WTC11 (cell line): Measurements from ENCODE around the gene PNPLA8. TPM values are rescaled to one million over a fixed set of nuclear protein-coding genes. Genes with fewer than 3 reads are reported as not detected.

ENCODE experiments used
- ATAC-seq: fragments of 200-7000 bp; cut with Tn5 transposase; 2 replicates; pipeline ENCODE4 v1.10.0; 2021; ENCODE audit warnings: mild to moderate bottlenecking, moderate library complexity
- CTCF ChIA-PET: fragments of 300-600 bp; sonication (Branson Sonifier 250); formaldehyde crosslinking; loops from one replicate; lab custom pipeline; 2021; ENCODE audit warnings: antibody characterized with exemption; lab: Charles Lee
- POLR2A ChIA-PET: fragments of 350-600 bp; sonication (Branson Sonifier 250); formaldehyde crosslinking; loops from one replicate; lab custom pipeline; 2021; ENCODE audit warnings: antibody characterized with exemption; lab: Charles Lee
- DNase-seq: peaks from one replicate; pipeline ENCODE4 v3.0.0; 2021; ENCODE audit warnings: low spot score
- H3K27ac Mint-ChIP-seq: 2 replicates; pipeline ENCODE4 v1.8.0; 2021; ENCODE audit warnings: mixed read lengths
- H3K27me3 Mint-ChIP-seq: 2 replicates; pipeline ENCODE4 v1.8.0; 2021; ENCODE audit warnings: low read depth, mild to moderate bottlenecking, moderate library complexity, mixed read lengths
- H3K36me3 Mint-ChIP-seq: 2 replicates; pipeline ENCODE4 v1.8.0; 2021; ENCODE audit warnings: mixed read lengths
- H3K4me1 Mint-ChIP-seq: 2 replicates; pipeline ENCODE4 v1.8.0; 2022; ENCODE audit warnings: mixed read lengths
- H3K4me3 Mint-ChIP-seq: 2 replicates; pipeline ENCODE4 v1.8.0; 2021; ENCODE audit warnings: mild to moderate bottlenecking, moderate library complexity, mixed read lengths
- H3K9me3 Mint-ChIP-seq: 2 replicates; pipeline ENCODE4 v1.8.0; 2021; ENCODE audit warnings: mixed read lengths
- ESRRA ChIP-seq: sonication (generic); formaldehyde crosslinking; IDR thresholded peaks from 2 replicates; pipeline ENCODE4 v1.8.1; 2022; ENCODE audit warnings: mild to moderate bottlenecking, missing genetic modification reagents, borderline replicate concordance
- JAZF1 ChIP-seq: fragments of 250-450 bp; sonication (Bioruptor Pico); IDR thresholded peaks from 2 replicates; pipeline ENCODE4 v1.9.0; 2021; ENCODE audit warnings: moderate library complexity, mild to moderate bottlenecking, inconsistent platforms
- JUN ChIP-seq: sonication (generic); formaldehyde crosslinking; IDR thresholded peaks from 2 replicates; pipeline ENCODE4 v1.8.0; 2023; ENCODE audit warnings: mild to moderate bottlenecking, missing genetic modification reagents
- KAT7 ChIP-seq: sonication (generic); formaldehyde crosslinking; IDR thresholded peaks from 2 replicates; pipeline ENCODE4 v1.8.1; 2023; ENCODE audit warnings: missing genetic modification reagents, mild to moderate bottlenecking, borderline replicate concordance
- MXD4 ChIP-seq: fragments of 250-450 bp; sonication (Bioruptor Pico); IDR thresholded peaks from 2 replicates; pipeline ENCODE4 v1.8.0; 2021; ENCODE audit warnings: mild to moderate bottlenecking, moderate library complexity, borderline replicate concordance
- SOX15 ChIP-seq: fragments of 250-450 bp; sonication (Bioruptor Pico); IDR thresholded peaks from 2 replicates; pipeline ENCODE4 v1.9.0; 2021; ENCODE audit warnings: mild to moderate bottlenecking
- TEAD4 ChIP-seq: sonication (generic); formaldehyde crosslinking; IDR thresholded peaks from 2 replicates; pipeline ENCODE4 v1.8.0; 2022; ENCODE audit warnings: mild to moderate bottlenecking, missing genetic modification reagents
- TP53 ChIP-seq: sonication (generic); formaldehyde crosslinking; IDR thresholded peaks from 2 replicates; pipeline ENCODE4 v1.8.1; 2023; ENCODE audit warnings: mild to moderate bottlenecking, missing genetic modification reagents
- ZNF317 ChIP-seq: sonication (generic); formaldehyde crosslinking; IDR thresholded peaks from 2 replicates; pipeline ENCODE4 v1.8.1; 2023; ENCODE audit warnings: low read depth, mild to moderate bottlenecking, moderate library complexity, missing genetic modification reagents, borderline replicate concordance
- total RNA-seq: library from RNA; stranded (reverse); gene quantifications from 3 replicates; pipeline ENCODE4 v1.2.3, GENCODE V29; 2021
- TF ChIP-seq, protein P1 (sequence below): sonication (generic); formaldehyde crosslinking; IDR thresholded peaks from 2 replicates; pipeline ENCODE4 v1.8.1; 2023; ENCODE audit warnings: mild to moderate bottlenecking, missing genetic modification reagents
- TF ChIP-seq, protein P2 (sequence below): sonication (generic); formaldehyde crosslinking; conservative IDR thresholded peaks from 2 replicates; pipeline ENCODE4 v1.8.1; 2022; ENCODE audit warnings: mild to moderate bottlenecking, missing genetic modification reagents
- TF ChIP-seq, protein P3 (sequence below): sonication (generic); formaldehyde crosslinking; IDR thresholded peaks from 2 replicates; pipeline ENCODE4 v1.8.0; 2023; ENCODE audit warnings: mild to moderate bottlenecking, missing genetic modification reagents
- TF ChIP-seq, protein P4 (sequence below): sonication (generic); formaldehyde crosslinking; IDR thresholded peaks from 2 replicates; pipeline ENCODE4 v1.8.0; 2022; ENCODE audit warnings: mild to moderate bottlenecking, missing genetic modification reagents
- TF ChIP-seq, protein P5 (sequence below): sonication (generic); formaldehyde crosslinking; IDR thresholded peaks from 2 replicates; pipeline ENCODE4 v1.8.0; 2023; ENCODE audit warnings: missing genetic modification reagents
- TF ChIP-seq, protein P6 (sequence below): fragments of 250-450 bp; sonication (Bioruptor Pico); IDR thresholded peaks from 2 replicates; pipeline ENCODE4 v1.8.0; 2021; ENCODE audit warnings: mild to moderate bottlenecking

Gene PNPLA8
- total RNA-seq, 1 experiment from 2014 or later = 12.4 TPM

DNA sequence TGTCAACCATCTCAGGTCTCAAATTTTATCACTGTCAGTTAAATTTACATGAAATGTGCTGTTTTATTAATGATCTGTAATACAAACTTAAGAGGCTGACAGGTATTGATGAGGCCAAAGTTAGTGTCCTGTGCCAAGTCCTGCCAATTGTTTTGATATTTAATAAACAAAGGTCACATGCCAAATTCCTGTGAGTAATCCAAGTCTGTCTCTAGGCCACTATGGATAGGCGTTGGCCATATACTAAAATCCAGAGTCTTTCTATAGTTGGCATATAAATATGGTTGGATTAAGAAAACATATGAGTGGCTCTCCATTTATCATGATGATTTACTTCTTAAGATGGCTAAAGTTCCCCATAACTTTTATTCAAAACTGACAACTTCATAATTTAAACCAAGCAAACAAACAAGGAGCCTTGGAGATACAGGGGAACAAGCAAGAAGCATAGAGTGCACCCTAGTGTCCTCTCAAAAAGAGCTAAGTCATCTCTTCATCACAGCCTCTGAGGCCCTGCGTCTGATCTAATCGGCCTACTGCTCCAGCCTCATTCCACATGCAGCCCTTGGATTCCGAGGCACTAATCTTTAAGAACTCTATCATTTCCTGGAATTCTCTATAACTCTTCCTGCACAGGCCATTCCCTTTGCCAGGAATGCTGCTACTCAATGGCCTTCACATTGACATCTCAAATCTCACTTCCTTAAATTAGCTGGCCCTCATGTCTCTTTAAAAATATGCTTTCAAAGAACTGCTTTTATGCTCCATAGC lies 37.0 kb downstream of the PNPLA8 start:
- ATAC-seq (peak; percentile 61; the same call in 1 of the 2 replicates), DNase-seq (no peak)
- CTCF ChIA-PET = interaction anchor here (1.0 kb wide), 1 partner anchor 8 kb away, joined by 5 read pairs; no protein-coding TSS in a partner anchor
- no peaks in the 10 kb centered on the region for H3K27me3 Mint-ChIP-seq
- POLR2A ChIA-PET = no interaction called here
- no peaks in the 10 kb centered on the region for H3K9me3 Mint-ChIP-seq
- H3K4me3 Mint-ChIP-seq = no peak overlapping the region
- H3K36me3 Mint-ChIP-seq = no peaks in the 10 kb centered on the region
- H3K27ac Mint-ChIP-seq = peak overlapping the region; percentile 16; the same call in 1 of the 2 replicates
- TF ChIP-seq, protein P1, sequence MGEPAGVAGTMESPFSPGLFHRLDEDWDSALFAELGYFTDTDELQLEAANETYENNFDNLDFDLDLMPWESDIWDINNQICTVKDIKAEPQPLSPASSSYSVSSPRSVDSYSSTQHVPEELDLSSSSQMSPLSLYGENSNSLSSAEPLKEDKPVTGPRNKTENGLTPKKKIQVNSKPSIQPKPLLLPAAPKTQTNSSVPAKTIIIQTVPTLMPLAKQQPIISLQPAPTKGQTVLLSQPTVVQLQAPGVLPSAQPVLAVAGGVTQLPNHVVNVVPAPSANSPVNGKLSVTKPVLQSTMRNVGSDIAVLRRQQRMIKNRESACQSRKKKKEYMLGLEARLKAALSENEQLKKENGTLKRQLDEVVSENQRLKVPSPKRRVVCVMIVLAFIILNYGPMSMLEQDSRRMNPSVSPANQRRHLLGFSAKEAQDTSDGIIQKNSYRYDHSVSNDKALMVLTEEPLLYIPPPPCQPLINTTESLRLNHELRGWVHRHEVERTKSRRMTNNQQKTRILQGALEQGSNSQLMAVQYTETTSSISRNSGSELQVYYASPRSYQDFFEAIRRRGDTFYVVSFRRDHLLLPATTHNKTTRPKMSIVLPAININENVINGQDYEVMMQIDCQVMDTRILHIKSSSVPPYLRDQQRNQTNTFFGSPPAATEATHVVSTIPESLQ (CRISPR knock-in tag) = no peak
- TF ChIP-seq, protein P2, sequence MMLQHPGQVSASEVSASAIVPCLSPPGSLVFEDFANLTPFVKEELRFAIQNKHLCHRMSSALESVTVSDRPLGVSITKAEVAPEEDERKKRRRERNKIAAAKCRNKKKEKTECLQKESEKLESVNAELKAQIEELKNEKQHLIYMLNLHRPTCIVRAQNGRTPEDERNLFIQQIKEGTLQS (CRISPR knock-in tag) = no peak
- TF ChIP-seq TP53 = no peak
- TF ChIP-seq JUN = no peak
- no peak for TF ChIP-seq JAZF1 (CRISPR knock-in tag)
- TF ChIP-seq ESRRA (CRISPR knock-in tag) = no peak
- no peak for TF ChIP-seq MXD4 (CRISPR knock-in tag)
- H3K4me1 Mint-ChIP-seq = no peaks in the 10 kb centered on the region

DNA sequence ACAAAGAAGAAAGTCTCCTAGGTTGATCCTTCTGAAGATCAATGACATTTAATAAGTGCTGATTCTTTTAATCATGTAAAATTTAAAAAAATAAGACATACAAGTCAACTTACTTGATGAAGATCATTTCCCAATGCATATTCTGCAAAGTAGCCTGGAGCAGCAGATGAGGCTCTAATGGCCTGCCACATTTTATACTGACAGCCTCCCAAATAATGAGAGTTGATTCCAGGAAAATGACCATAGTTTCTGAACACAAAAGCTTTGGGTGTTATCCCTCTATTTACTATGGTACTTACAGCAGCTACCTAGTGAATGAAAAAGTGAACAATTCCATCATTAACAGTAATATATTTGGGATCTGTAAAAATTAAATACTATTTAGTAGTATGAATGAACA lies 38.3 kb downstream of the PNPLA8 start:
- H3K36me3 Mint-ChIP-seq = no peaks in the 10 kb centered on the region
- H3K4me3 Mint-ChIP-seq = no peak overlapping the region
- no peaks in the 10 kb centered on the region for H3K27me3 Mint-ChIP-seq
- DNase-seq (no peak), ATAC-seq (no peak)
- no peak overlapping the region for H3K27ac Mint-ChIP-seq
- ChIA-PET CTCF (interaction anchor here (0.7 kb wide), 1 partner anchor 10 kb away, joined by 3 read pairs; no protein-coding TSS in a partner anchor), POLR2A (no interaction called here)
- no peaks in the 10 kb centered on the region for H3K9me3 Mint-ChIP-seq
- no peak for TF ChIP-seq TEAD4 (CRISPR knock-in tag)
- TF ChIP-seq, protein P3, sequence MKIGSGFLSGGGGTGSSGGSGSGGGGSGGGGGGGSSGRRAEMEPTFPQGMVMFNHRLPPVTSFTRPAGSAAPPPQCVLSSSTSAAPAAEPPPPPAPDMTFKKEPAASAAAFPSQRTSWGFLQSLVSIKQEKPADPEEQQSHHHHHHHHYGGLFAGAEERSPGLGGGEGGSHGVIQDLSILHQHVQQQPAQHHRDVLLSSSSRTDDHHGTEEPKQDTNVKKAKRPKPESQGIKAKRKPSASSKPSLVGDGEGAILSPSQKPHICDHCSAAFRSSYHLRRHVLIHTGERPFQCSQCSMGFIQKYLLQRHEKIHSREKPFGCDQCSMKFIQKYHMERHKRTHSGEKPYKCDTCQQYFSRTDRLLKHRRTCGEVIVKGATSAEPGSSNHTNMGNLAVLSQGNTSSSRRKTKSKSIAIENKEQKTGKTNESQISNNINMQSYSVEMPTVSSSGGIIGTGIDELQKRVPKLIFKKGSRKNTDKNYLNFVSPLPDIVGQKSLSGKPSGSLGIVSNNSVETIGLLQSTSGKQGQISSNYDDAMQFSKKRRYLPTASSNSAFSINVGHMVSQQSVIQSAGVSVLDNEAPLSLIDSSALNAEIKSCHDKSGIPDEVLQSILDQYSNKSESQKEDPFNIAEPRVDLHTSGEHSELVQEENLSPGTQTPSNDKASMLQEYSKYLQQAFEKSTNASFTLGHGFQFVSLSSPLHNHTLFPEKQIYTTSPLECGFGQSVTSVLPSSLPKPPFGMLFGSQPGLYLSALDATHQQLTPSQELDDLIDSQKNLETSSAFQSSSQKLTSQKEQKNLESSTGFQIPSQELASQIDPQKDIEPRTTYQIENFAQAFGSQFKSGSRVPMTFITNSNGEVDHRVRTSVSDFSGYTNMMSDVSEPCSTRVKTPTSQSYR (CRISPR knock-in tag) = no peak
- TF ChIP-seq, protein P2 (CRISPR knock-in tag) = no peak
- TF ChIP-seq ZNF317 (CRISPR knock-in tag) = no peak
- TF ChIP-seq, protein P4, sequence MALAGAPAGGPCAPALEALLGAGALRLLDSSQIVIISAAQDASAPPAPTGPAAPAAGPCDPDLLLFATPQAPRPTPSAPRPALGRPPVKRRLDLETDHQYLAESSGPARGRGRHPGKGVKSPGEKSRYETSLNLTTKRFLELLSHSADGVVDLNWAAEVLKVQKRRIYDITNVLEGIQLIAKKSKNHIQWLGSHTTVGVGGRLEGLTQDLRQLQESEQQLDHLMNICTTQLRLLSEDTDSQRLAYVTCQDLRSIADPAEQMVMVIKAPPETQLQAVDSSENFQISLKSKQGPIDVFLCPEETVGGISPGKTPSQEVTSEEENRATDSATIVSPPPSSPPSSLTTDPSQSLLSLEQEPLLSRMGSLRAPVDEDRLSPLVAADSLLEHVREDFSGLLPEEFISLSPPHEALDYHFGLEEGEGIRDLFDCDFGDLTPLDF (CRISPR knock-in tag) = no peak
- no peak for TF ChIP-seq KAT7 (CRISPR knock-in tag)
- TF ChIP-seq, protein P5, sequence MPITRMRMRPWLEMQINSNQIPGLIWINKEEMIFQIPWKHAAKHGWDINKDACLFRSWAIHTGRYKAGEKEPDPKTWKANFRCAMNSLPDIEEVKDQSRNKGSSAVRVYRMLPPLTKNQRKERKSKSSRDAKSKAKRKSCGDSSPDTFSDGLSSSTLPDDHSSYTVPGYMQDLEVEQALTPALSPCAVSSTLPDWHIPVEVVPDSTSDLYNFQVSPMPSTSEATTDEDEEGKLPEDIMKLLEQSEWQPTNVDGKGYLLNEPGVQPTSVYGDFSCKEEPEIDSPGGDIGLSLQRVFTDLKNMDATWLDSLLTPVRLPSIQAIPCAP (CRISPR knock-in tag) = no peak
- TF ChIP-seq SOX15 (CRISPR knock-in tag) = no peak
- TF ChIP-seq, protein P6, sequence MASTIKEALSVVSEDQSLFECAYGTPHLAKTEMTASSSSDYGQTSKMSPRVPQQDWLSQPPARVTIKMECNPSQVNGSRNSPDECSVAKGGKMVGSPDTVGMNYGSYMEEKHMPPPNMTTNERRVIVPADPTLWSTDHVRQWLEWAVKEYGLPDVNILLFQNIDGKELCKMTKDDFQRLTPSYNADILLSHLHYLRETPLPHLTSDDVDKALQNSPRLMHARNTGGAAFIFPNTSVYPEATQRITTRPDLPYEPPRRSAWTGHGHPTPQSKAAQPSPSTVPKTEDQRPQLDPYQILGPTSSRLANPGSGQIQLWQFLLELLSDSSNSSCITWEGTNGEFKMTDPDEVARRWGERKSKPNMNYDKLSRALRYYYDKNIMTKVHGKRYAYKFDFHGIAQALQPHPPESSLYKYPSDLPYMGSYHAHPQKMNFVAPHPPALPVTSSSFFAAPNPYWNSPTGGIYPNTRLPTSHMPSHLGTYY (CRISPR knock-in tag) = no peak
- H3K4me1 Mint-ChIP-seq = no peaks in the 10 kb centered on the region
